Sigmoid colon (tissue), 4 donors: ENCODE results near the gene RTP2.

Source experiments
- CTCF ChIP-seq, 4 experiments: fragments of 450-650 bp in 3 of 4; fragments of 200-600 bp in 1 of 4; IDR thresholded peaks; one replicate each; pipeline ENCODE4 v1.5.1; 2016 to 2019; ENCODE audit warnings: antibody characterized with exemption in 4 of 4, mild to moderate bottlenecking in 3 of 4, moderate library complexity in 2 of 4
- POLR2AphosphoS5 ChIP-seq, 4 donors: sonication (generic); formaldehyde crosslinking; IDR thresholded peaks; one replicate each; pipeline ENCODE4 v1.6.1; 2017; ENCODE audit warnings: antibody characterized with exemption in 4 of 4

- TF ChIP-seq CTCF (IDR thresholded peaks at IDR 0.05) (no peak), POLR2AphosphoS5 (IDR thresholded peaks at IDR 0.05) (no peak)
Observed at GRCh38 chr3:187734841-187735240, 32.5 kb upstream of the RTP2 start.
